Measurements from ENCODE around the gene CASTOR1.

CASTOR1 gene

GRCh38 chr22:30318799-30319419, 29.6 kb upstream of the CASTOR1 start:
- no peak for DNase-seq

DNA sequence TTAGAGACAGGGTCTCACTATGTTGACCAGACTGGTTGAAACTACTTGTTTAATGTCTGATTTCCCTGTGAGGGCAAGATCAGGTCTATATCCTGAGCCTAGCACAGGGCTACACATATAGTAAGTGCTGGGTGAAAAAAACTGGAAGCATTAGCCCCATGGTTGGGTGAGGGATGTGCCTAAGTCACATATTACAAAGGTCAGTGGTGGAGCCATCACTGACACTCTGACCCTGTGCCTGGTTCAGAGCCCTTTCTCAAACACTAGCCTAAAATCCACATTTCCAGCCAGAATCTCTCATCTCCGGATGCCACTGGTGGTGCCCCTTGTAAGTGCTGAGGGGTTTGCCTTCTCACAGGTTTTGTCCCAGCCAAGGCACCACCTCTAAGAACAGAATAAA, 28.5 kb upstream of the CASTOR1 start:
- DNase-seq: no peak

GRCh38 chr22:30315962-30316576, 26.8 kb upstream of the CASTOR1 start:
- no peak for DNase-seq

GRCh38 chr22:30314915-30315314, 25.6 kb upstream of the CASTOR1 start:
- peak; percentile 50 for DNase-seq

GRCh38 chr22:30313527-30314363, 24.4 kb upstream of the CASTOR1 start:
- DNase-seq: no peak

- no peak for DNase-seq
These were observed 22.7 kb upstream of the CASTOR1 start for GRCh38 chr22:30312053-30312452.

GRCh38 chr22:30310881-30311771, 21.8 kb upstream of the CASTOR1 start:
- DNase-seq: no peak

GRCh38 chr22:30309951-30310741, 20.8 kb upstream of the CASTOR1 start:
- DNase-seq: no peak

GRCh38 chr22:30308518-30309230, 19.4 kb upstream of the CASTOR1 start:
- no peak for DNase-seq

DNA sequence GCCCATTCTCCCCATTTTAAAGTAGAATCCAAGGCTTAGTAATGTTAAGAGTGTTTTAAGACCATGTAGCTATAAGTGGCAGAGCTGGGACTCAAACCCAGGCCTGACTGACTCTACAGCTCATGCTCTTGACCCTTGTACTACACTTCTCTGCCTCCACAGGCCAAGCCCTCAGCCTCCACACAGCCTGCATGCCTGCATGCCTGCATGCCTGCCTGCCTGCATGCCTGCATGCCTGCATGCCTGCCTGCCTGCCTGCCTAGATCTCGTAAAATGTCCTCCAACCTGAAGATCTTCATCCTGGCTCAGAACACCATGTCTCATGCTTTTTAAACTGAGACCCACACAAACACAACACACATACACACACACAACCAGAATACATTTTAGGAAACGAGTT, 18.8 kb upstream of the CASTOR1 start:
- no peak for DNase-seq

GRCh38 chr22:30307041-30307574, 17.8 kb upstream of the CASTOR1 start:
- DNase-seq: no peak

DNA sequence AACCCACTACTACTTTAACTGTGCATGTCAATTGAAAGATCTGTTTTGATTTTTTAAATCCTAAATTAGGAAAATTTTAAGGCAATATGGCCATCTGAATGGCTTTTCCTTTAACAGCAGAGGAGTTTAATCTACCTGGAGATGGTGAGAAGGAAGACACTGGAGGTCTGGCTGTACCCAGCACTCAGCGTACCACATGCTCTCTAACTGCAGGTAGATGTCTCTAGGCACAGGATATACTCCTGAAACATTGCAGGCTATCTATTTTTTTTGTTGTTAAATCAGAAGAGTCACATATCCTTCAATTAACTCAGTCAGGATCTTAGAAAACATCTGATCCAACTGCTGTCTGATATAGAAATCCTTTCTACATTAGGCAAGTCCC, 17.3 kb upstream of the CASTOR1 start:
- DNase-seq: no peak

DNA sequence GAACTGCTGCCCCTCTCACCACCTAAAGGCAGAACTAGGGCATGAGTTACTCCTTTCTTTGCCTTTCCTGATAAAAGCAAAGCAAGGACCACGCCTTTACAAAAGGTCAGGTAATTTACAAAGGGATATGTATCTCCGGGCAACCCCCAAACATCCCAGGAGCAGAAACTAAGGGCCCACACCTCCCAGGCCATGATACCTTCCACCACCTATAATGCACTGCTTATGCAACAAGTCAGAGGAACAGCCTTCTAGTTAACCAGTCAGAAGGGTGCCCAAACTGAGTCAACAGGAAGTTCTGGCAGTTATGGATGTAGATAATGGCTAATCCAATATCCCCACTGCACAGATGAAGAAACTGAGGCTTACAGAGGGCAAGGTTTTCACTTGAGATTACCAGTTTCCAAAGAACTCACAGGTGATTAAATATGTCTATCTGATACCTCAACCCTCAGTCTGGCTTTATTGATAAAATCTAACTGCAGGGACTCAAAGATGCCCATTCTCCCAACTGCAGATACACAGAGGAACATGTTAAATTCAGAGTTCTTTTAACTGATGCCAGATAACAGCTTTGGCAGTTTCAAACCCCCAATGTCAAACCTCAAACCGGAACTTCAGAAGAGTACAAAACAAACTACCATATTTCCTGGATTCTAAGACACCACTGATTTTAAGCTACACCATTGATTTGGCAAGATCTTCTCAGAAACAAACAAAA, 16.8 kb upstream of the CASTOR1 start:
- no peak for DNase-seq

GRCh38 chr22:30305519-30305905, 16.2 kb upstream of the CASTOR1 start:
- peak; percentile 43 for DNase-seq

DNA sequence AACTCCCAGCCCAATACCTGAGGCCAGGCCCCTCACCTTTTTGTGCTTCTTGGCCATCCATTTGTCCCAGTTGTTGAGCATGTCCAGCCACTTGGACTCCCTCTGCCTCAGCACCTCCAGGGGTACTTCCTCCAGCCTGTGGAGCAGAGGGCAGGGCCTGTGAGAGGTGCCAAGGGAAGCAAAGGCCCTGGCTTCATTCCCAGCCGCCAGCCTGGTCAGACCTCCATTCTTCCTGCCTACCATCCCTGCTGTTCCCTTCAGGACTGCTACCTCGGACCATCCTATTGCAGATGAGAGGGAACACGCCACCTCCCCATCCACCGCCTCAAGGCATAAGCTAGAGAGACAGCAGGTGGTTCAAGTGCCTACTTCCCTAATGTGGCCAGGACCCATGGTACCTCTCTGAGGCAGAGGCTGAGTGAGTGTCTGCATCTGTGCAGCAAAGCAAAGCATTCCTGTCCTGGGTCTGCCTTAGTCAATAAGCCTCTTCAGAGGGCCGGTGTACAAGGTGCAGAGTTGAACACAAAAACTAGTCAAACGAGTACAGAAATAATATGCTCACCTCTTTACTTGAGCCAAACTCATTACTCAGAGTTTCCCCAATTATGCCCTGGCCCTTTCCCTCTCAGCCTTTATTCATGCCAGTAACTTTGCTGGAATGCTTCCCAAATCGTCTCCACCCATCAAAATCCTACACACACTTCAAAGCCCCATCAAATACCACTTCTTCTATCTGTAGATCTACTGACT, 15.4 kb upstream of the CASTOR1 start:
- no peak for DNase-seq

DNA sequence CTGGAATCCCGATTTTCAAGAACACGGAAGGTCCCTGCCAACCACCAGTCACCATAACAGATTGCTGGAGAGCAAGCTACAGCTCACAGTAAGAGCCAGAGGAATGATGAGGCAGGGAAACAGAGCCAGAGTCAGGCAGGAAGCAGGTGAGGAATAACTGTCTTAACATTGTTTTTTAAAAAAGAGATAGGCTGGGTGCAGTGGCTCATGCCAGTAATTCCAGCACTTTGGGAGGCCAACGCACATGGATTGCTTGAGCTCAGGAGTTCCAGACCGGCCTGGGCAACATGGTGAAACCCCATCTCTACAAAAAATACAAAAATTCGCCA, 13.5 kb upstream of the CASTOR1 start:
- DNase-seq: no peak

DNA sequence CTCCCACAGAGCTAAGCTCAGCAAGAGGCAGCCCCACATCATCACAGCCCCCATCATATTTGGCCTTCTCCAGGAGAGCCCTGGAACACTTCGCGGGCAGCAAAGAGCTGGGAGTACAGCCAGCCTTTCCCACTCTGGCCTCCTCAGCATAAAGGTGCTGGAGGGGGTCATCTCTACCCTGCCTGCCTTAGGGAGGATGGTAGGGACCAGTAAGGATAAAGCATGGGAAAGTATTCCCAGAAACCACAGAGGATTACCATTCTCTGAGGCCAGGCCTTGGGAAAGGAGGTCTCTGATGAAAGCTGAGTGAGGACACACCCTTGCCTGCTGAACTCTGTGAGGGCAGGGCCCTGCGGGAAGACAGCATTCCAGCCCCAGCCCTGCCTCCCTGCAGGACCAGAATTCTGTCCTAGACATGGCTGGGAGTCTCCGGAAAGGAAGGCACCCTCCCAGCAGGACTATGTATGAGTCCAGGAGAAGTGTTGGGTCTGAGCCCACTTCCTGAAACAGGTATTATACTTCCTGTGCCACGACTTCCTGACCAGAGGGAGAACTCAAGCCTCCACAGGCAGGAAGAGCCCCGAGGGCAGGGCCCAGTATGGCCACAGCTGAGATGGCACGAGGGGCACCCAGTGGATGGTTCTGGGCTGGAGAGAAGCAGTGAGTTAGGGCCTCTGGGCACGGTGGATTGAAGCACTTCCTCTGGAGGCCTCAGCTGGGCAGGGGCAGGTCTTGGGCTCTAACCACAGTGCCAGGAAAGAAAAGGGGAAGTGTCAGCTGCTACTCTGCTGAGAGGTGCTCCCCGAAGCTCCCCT, 12.9 kb upstream of the CASTOR1 start:
- no peak for DNase-seq

DNA sequence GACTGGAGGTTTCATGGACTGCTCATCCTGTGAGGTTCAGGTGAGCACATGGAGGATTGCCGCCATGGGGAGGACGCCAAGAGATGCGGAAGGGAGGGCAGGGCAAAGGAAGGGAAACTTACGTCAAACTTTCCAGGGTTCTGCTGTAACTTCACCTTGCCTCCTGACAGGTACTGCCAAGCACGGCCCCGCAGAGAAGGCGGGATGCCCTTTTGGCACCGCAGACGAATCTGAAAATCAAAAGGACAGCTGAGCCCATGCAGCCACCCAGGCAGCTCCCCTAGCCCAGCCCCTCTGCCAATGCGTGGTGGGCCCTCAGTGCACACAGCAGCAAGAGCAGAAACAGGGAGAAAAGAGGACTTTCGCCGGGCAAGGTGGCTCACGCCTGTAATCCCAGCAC, 10.0 kb upstream of the CASTOR1 start:
- DNase-seq: no peak
